K562 (cell line): ENCODE data around the gene BAIAP3. TPM values are rescaled to one million over a fixed set of nuclear protein-coding genes. Genes with fewer than 3 reads are reported as not detected.
A peak's percentile ranks its signal among the peaks of the same experiment; 100 is the strongest.

Experiments used
- CLOCK ChIP-seq: fragments of 250-450 bp; sonication (Bioruptor Pico); IDR thresholded peaks from 2 replicates; pipeline ENCODE4 v1.4.0; 2020; ENCODE audit warnings: mild to moderate bottlenecking, moderate library complexity, borderline replicate concordance
- EGR1 ChIP-seq: fragments of 450-650 bp; conservative IDR thresholded peaks from 2 replicates; pipeline ENCODE4 v1.6.1; 2017; ENCODE audit warnings: mild to moderate bottlenecking
- GTF2B ChIP-seq: IDR thresholded peaks from 2 replicates; pipeline ENCODE4 v1.6.1; 2011; ENCODE audit not compliant: insufficient read length; ENCODE audit errors: extremely low read depth
- NCOR1 ChIP-seq: fragments of 450-650 bp; IDR thresholded peaks from 2 replicates; pipeline ENCODE4 v1.6.1; 2016; ENCODE audit warnings: mild to moderate bottlenecking, moderate library complexity
- RNF2 ChIP-seq: sonication (generic); IDR thresholded peaks from 2 replicates; pipeline ENCODE4 v1.6.1; 2016
- SMAD4 ChIP-seq: fragments of 250-450 bp; sonication (Bioruptor Pico); conservative IDR thresholded peaks from 2 replicates; pipeline ENCODE4 v1.8.0; 2021; ENCODE audit warnings: inconsistent platforms, mild to moderate bottlenecking, moderate library complexity
- SMARCA4 ChIP-seq: fragments of 450-650 bp; IDR thresholded peaks from 2 replicates; pipeline ENCODE4 v1.6.1; 2016
- SRSF1 ChIP-seq: fragments of 200-400 bp; formaldehyde crosslinking; IDR thresholded peaks from 2 replicates; pipeline ENCODE4 v1.6.1; 2017; ENCODE audit warnings: mild to moderate bottlenecking, low read depth, low read length, moderate library complexity
- TAF9B ChIP-seq: fragments of 450-650 bp; IDR thresholded peaks from 2 replicates; pipeline ENCODE4 v1.6.1; 2018; ENCODE audit warnings: mild to moderate bottlenecking; ENCODE audit not compliant: partially characterized antibody
- VEZF1 ChIP-seq: fragments of 200-800 bp; sonication (Bioruptor generic); IDR thresholded peaks from 2 replicates; pipeline ENCODE4 v1.6.1; 2017; ENCODE audit warnings: missing genetic modification characterization, missing compliant biosample characterization
- ZBTB5 ChIP-seq: fragments of 450-650 bp; IDR thresholded peaks from 2 replicates; pipeline ENCODE4 v1.6.1; 2017; ENCODE audit warnings: antibody characterized with exemption
- ZNF121 ChIP-seq: sonication (generic); formaldehyde crosslinking; conservative IDR thresholded peaks from 2 replicates; pipeline ENCODE4 v1.8.0; 2022; ENCODE audit warnings: missing genetic modification reagents
- ZNF311 ChIP-seq: fragments of 250-450 bp; sonication (Bioruptor Pico); IDR thresholded peaks from 2 replicates; pipeline ENCODE4 v1.4.0; 2020; ENCODE audit warnings: mild to moderate bottlenecking, moderate library complexity
- ZNF766 ChIP-seq: fragments of 200-800 bp; sonication (Bioruptor generic); conservative IDR thresholded peaks from 2 replicates; pipeline ENCODE4 v1.6.1; 2016; ENCODE audit warnings: missing genetic modification characterization, missing compliant biosample characterization
- polyA plus RNA-seq, 8 experiments: library from polyadenylated mRNA; depleted of rRNA in 4 of 8; stranded (reverse) in 5 of 8; unstranded in 3 of 8; fragments of >200 nt; fragmentation: Nextera tagmentation in 2 of 8; fragmentation: Illumina TruSeq in 1 of 8; extraction: Ambion mirVana in 2 of 8; extraction: Trizol in 1 of 8; gene quantifications; 2 replicates each; pipeline versions ENCODE4 v1.2.1 to v1.2.3, GENCODE V29; 2011 to 2014; ENCODE audit warnings: inconsistent platforms in 1 of 8, missing spikeins in 1 of 8
- total RNA-seq, 7 experiments: library from RNA; depleted of rRNA in 6 of 7; stranded (reverse); fragments of >200 nt in 6 of 7; fragmentation: Illumina TruSeq in 2 of 7; extraction: Trizol in 2 of 7; gene quantifications; 2 replicates each; pipeline versions ENCODE4 v1.2.1 to v1.2.3, GENCODE V29; 2011 to 2021; ENCODE audit warnings: low replicate concordance in 1 of 7

Gene BAIAP3
- total and polyA plus RNA-seq, 9 of the 15 experiments (the other 6 are each of a cell fraction or from before 2014, with no cell fraction given): 0.03 to 4.5 (median 0.57) TPM; not detected in 1

GRCh38 chr16:1354815-1355540 is 21.5 kb downstream of the BAIAP3 start (continued):
- TF ChIP-seq ZNF311: no peak
- 0 out of 2 replicates have a peak, but pooled peaks have one; percentile 22 for TF ChIP-seq EGR1
- TF ChIP-seq GTF2B: no peak
- TF ChIP-seq SRSF1: no peak
- TF ChIP-seq ZNF766 (CRISPR knock-in tag): no peak
- peak; percentile 13; the same call in 1 of the 2 replicates for TF ChIP-seq VEZF1 (CRISPR knock-in tag)
- no peak for TF ChIP-seq TAF9B
- TF ChIP-seq SMAD4 (CRISPR knock-in tag): peak; percentile 78
- no peak for TF ChIP-seq ZNF121 (CRISPR knock-in tag)
- peak; percentile 47 for TF ChIP-seq NCOR1
- no peak for TF ChIP-seq ZBTB5
- no peak for TF ChIP-seq CLOCK (CRISPR knock-in tag)
- TF ChIP-seq SMARCA4: no peak
- no peak for TF ChIP-seq RNF2
